SKM-1 (cell line): ENCODE measurements around the gene MRPS18C.

ENCODE experiments used
- DNase-seq: peaks from one replicate; lab custom pipeline; 2025; ENCODE audit not compliant: unreplicated experiment; lab: John Stamatoyannopoulos, UW

MRPS18C gene

GRCh38 chr4:83455281-83456183 is at the start of gene MRPS18C, which contains the start of gene HELQ:
Gene MRPS18C (plus strand): TSS chr4:83456058. CDS start chr4:83456078, 20 bp downstream.
Gene HELQ (minus strand): TSS chr4:83455823. CDS start chr4:83455693, 130 bp downstream.
- peak; percentile 99 for DNase-seq

DNA sequence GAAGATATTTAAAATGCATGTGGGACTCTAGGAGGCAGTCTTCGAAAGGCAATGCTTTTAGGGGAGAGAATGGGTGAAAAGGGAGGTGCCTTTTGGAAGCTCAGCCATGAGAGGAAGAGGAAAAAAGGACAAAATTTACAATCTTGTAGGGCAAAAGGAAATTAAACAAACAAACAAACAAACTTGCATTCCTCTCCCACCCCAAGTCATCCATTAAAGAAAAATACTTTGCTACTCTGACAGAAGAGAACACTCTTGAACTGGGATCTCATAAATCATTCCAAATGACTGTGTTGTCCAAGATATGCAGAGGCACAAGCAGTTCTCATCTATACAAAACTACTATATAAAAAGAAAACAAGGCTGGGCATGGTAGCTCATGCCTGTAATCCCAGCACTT is 47.0 kb upstream of the MRPS18C start:
- no peak for DNase-seq

GRCh38 chr4:83413676-83414075 is 42.2 kb upstream of the MRPS18C start:
- no peak for DNase-seq

DNA sequence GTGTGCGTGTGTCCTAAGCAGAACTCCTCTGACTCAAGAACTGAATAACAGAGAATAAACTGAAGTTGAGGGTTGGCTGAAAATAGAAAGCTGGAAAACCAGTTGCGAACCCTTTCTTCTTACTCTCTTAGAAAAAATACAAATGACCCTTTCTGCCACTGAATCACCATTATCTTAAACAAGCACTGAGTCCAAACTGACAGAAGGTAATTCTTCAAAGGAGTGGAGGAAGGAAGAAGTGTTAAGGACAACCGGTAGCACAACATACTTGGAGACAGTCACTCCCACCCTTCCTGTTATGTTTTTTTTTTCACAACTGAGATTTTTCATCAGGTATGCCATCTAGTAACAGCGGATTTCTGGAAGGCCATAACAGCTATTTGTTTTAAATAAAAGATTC is 38.3 kb upstream of the MRPS18C start:
- DNase-seq: no peak

- no peak for DNase-seq
These were observed 37.6 kb upstream of the MRPS18C start for GRCh38 chr4:83418211-83418610.

- DNase-seq: no peak
These were observed 24.7 kb upstream of the MRPS18C start for GRCh38 chr4:83431200-83431599.

DNA sequence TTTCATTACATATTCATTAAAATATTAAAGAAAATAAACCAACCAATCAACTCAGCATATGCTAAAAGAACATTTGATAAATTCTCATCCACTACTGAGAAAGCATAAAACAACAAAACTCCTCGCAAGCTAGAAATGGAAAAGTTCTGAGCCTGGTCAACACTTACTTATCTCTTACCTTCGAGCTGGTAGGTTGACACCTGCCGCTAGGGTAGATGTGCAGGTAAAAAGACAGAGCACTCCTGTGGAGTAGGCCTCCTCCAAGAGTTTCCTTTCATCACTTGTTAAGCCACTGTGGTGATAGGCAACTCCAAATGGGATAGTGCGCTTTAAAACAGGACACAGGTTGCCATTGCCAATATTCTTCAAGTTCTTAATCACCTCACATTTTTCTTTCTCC is 19.2 kb upstream of the MRPS18C start:
- no peak for DNase-seq

DNA sequence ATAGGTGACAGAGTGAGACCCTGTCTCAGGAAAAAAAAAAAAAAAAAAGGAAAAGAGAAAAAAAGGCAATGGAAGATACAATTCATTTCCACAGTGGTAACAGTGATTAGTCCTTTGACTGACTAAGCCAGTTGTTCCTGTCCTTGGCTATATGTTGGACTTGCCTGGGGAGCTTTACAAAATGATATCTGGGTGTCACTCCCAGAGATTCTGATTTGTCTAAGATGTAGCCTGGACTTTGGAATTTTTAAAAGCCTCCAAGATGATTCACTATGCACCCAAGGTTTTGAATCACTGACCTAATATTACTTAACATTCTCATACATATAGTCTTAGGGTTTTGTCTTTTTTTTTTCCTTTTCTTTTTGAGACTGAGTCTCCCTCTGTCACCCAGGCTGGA is 17.1 kb upstream of the MRPS18C start:
- DNase-seq: no peak

GRCh38 chr4:83440148-83440814 is 15.6 kb upstream of the MRPS18C start:
- no peak for DNase-seq

GRCh38 chr4:83440899-83441298 is 15.0 kb upstream of the MRPS18C start:
- DNase-seq: no peak

DNA sequence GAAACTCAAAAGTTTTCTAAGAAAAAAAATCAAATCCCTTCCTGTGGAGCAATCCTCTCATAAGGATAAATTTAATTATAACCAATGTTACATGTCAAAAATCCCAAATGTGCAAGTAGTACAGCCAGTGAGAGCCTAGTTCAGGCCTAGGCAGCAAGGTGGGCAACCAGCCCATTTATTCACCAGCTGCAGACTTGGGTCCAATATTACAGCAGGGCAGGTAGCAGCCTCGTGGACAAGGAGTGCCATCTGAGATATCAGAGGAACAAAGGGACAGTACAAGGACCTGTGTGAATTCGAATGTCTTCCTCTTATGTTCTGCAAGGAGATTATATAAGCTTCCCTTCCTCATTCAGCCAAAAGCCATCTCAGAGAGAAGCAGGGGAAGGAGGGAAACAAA is 6.8 kb upstream of the MRPS18C start:
- no peak for DNase-seq

GRCh38 chr4:83454686-83455085 is 1.2 kb upstream of the MRPS18C start:
- DNase-seq: no peak

DNA sequence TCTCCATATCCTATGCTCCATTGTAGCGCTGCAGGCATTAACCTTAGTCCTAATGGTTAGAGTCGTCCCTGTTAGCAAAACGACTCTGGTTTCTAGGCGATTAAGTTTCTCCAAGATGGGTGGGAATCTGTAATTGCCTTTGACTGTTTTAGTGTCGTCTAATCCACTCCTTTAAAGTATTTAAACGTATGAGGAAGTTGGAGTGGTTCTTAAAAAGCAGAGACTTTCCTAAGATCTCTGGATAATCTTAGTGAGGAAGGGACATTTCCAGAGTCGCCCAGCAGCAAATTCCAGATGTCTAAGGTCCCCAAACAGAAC is 285 bp downstream of the MRPS18C start:
- DNase-seq: no peak

DNA sequence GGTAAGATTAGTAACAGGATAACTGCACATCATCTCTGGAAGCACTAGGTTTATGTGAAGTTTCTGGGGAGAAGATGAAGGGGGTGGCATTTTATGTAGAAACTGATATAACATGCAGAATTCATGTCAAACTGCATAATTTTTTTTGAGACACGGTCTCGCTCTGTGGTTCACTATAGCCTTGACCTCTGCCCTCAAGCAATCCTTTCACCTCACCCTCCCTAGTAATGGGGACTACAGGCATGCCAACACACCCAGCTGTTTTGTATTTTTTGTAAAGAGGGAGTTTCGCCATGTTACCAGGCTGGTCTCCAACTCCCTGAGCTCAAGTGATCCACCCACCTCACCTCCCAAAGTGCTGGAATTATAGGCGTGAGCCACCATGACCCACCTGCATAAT is 17.6 kb downstream of the MRPS18C start:
- DNase-seq: no peak

GRCh38 chr4:83473966-83474365 is 18.1 kb downstream of the MRPS18C start:
- DNase-seq: no peak

- peak; percentile 89 for DNase-seq
These were observed 28.9 kb downstream of the MRPS18C start, which contains the start of gene ABRAXAS1 for GRCh38 chr4:83484500-83485461. Gene ABRAXAS1 (minus strand): TSS chr4:83485100. CDS start chr4:83485072, 28 bp downstream.

GRCh38 chr4:83486457-83487129 is 30.7 kb downstream of the MRPS18C start:
- DNase-seq: peak; percentile 6

DNA sequence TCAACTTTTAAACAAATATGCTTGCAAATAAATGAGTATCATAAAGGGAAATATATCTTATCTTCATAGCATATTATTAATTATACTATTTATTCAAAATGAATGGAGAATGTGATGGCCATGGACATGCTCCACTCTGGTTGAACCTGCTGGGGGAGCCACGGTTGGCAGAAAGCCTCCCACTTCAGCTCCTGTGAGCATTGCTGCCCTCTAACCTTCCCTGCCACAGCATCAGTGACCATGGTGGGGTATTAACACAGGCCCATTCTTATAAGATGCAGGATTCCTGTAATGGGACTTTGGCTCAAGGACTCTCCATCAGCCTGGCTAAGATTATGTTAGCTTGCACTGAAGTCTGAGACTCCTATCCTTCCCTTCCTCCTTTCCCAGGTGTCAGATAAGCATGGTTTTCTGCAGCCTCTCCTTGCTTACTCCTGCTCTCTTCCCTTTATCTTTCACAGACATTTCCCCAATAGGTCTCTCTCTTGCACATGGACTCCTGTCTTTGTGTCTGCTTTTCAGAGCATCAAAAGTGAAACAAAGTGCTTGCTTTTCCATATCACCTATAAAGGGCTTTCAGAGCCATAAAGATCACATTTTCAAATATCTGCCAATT is 34.0 kb downstream of the MRPS18C start:
- no peak for DNase-seq

DNA sequence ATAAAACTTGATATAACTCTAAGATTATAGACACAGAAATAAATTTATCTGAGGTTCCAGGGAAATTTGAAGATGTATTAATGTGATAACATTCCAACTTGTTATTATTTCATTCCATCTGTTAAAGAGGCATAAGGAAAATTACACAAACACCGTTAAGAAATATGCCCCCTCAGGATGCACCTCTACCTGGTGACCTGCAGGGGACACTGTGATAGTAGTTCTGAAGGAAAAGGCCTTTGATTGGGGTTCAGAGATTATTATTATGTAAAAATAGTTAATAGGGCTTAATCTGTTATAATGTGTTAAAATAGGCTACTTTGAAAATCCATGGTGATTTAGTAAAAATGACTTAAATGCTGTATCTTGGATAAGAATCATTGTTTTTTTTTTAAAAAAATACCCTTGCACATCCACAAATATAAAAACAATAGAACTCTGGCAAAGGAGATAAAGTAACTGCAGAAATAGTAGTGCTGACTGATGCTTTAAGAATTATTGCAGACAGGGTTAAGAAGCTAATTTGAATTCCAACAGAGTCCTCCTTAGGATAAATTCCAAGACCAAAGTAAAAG is 35.1 kb downstream of the MRPS18C start:
- DNase-seq: peak; percentile 14
